Activated T-cell treated with anti-CD3 and anti-CD28 coated beads for 48 hours (primary cell): Measurements from ENCODE around the gene POLD1.
"Not testable (repeated sequence)": the region's sequence is repeated elsewhere in the genome, so short reads cannot be mapped to it uniquely, and the experiment has no call there.

ENCODE experiments used
- DNase-seq: peaks from one replicate; pipeline ENCODE4 v3.0.0-alpha.2; 2020; ENCODE audit warnings: low read depth

Gene POLD1

DNA sequence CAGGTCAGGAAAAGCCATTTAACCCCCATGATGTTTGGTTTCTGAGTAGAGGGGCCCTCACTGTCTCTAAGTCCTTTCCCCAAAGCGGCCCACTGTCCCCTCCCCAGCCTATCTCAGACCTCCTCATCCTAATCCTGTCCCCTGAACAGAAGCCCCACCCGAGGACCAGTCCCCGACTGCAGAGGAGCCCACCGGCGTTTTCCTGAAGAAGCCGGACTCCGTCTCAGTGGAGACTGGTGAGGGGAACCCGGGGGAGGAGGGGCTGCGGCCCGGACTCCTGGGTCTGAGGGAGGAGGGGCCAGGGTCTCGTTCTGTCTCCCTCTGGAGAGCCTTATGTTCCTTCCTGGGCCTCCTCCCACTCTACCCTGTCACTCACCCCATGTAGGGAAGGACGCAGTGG is 51.5 kb downstream of the POLD1 start:
- DNase-seq: no peak

DNA sequence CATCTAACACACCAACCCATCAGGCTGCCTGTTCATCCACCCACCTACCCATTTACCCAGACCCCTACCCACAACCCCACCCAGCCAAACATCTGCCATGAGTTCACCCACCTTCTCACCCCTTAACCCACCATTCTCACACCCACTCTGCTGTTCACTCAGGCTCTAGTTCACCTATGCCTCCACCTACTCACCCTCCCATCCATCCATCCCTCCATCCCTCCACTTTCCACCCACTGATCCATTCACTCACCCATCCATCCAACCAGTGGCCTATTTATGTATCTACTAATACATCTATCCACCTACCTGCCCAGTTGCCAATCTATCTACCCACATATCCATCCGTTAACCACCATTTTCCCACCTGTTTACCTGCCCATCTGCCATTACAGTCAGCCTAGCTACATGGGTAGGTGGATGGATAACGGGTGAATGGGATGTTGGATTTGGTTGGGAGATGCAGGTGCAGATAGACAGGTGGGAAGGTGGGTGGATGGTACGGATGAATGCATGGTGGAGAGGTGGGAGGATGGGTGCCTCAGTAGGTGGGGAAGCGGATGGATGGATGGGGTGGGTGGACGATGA is 53.8 kb downstream of the POLD1 start:
- DNase-seq: no peak

DNA sequence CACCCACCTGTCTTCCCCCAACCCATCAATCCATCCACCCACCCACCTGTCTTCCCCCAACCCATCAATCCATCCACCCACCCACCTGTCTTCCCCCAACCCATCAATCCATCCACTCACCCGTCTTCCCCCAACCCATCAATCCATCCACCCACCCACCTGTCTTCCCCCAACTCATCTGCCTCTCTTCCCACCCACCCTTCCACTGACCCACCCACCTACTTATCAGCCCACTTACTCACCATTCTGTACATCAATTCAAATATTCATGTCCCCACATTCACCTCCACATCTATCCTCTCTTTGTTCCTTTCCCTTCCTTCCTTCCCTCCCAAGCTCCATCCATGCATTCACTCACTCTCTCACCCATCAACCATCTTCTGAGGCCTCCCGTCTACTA is 55.0 kb downstream of the POLD1 start:
- DNase-seq: not testable (repeated sequence)

DNA sequence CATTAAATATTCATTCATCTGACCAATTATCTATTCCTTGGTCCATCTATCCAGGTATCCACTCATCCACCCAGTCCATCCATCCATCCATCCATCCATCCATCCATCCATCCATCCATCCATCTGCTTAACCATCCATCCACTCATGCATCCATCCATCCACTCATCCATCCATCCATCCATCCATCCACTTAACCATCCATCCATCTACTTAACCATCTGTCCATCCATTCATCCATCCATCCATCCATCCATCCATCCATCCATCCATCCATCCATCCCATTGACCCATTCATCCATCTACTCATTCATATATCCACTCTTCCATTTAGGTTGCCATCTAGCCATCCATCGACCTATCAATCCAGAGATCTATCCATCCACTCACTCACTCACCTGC is 59.9 kb downstream of the POLD1 start:
- no peak for DNase-seq

DNA sequence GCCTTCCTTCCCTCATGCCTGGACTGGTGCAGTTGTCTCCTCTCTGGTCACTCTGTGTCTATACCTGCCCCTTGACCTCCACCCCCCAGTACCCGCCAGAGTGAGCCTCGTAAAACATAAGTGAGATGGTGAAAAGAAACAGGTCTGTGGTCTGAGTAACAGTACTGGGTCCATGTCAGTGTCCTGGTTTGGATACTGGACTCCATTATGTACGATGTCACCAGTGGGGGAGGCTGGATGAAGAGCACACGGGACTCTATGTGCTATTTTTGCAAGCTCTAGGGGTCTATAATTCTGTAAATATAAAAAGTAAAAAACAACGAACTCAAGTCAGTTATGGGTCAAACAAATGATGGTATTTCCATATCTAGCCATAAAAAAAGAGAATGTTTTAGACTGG is 62.9 kb downstream of the POLD1 start:
- DNase-seq: no peak

DNA sequence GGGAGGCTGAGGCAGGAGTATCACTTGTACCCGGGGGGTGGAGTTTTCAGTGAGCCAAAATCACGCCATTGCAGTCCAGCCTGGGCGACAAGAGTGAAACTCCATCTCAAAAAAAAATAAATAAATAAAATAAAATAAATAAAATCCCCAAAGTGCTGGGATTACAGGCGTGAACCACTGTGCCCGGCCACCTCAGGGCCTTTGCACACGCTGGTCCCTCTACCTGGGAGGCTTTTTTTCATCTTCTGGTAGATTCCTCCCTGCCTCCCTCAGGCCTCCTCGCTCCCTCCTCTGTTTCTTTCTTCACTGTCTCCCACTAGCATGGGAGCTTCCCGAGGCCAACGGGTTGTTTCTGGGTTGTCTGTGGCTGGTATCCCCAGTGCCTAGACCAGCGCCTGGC is 63.6 kb downstream of the POLD1 start:
- DNase-seq: no peak

DNA sequence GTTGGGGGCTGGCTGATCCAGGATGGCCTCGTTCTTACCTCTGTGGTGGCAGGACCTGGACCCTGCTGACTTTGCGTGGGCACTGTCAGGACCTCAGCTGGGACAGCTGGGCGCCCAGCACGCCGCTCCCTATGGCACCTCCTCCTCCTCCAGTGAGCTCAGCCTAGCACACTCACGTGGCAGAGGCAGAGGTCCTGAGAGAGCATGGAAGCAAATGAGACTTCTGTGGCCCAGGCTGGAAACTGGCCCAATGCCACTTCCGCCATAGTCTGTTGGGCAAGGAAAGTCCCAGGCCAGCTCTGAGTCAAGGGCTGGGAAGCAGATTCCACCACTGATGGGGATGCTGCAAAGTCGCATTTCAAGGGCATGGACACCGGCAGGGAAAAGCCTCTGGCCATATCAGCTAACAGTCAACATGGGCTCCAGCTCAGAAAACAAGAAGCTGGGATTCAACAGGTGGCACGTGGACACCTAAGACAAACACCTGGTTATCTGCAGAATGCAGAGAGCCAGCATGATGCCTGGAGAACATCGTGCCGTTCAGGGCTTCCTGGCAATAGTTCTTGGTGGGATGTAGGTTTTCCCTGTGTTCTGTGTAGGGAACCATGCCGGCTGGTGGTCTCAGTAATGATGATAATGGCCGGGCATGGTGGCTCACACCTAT is 65.2 kb downstream of the POLD1 start:
- DNase-seq: no peak

DNA sequence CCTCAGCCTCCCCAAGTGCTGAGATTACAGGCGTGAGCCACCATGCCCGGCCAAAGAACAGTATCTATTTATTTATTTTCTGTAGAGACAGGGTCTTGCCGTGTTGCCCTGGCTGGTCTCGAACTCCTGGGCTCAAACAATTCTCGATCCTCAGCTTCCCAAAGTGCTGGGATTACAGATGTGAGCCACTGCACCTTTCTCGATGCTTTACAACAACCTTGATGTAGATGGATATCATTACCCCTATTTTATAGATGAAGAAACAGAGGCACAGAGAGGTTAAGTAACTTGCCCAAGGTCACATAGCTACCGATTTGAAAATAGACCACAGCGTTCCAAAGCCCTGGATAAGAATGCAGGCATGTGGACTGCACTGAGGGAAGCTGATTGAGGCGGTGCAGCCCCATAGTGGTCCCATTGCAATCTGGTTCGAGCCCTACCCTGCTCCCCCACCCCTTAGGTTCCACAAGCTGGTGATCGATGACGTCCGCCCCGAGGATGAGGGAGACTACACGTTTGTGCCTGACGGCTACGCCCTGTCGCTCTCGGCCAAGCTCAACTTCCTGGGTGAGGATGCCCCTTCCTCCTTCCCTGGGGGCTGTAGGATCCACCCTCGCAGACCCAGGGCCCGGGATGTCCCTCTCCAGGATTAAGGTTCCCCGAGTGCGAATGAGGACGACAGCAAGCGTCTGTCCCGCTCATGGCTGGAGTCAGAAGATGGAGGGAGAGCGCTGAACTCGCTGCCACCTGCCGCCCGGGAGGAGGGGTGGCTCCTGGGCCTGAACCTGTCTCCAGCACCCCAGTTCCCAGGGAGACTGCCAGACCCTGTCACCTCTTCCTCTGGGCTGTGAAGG is 66.4 kb downstream of the POLD1 start:
- DNase-seq: no peak

DNA sequence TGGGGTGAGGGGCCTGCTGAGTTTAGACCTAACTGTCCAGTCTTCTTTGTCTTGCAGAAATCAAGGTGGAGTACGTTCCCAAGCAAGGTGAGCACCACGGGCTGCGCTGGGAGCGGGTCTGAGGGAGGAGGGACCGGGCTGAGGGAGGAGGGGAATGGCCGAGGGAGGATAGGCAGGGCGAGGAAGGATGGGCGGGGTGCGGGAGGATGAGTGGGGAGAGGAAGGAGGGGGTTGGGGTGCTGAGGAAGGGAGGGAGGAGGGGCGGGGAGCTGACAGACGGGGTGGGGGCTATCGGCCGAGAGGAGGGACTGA is 67.0 kb downstream of the POLD1 start:
- DNase-seq: no peak

DNA sequence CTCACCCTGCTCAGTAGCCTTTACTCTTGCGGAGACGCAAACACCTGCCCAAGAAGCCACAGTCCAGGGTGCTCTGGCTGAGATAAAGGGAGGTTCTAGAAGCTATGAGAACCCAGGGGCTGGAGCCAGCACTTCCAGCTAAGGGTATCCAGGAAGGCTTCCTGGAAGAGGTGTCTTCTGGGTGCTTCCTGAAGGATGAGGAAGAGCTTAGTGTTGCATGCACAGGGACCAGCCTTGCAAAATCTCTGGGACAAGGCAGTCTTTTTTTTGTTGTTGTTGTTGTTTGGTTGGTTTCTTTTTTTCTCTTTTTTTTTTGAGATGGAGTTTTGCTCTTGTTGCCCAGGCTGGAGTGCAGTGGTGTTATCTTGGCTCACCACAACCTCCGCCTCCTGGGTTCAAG is 69.1 kb downstream of the POLD1 start:
- DNase-seq: no peak

DNA sequence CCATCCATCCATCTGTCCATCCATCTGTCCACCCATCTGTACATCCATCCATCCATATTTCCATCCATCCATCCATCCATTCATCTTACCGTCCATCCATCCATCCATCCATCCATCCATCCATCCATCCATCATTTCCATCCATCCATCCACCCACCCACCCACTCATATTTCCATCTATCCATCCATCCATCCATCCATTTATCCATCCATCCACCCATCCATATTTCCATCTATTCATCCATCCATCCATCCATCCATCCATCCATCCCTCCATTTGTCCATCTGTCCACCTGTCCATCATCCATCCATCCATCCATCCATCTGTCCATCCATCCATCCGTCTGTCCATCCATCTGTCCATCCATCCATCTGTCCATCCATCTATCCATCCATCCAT is 71.8 kb downstream of the POLD1 start:
- DNase-seq: no peak

DNA sequence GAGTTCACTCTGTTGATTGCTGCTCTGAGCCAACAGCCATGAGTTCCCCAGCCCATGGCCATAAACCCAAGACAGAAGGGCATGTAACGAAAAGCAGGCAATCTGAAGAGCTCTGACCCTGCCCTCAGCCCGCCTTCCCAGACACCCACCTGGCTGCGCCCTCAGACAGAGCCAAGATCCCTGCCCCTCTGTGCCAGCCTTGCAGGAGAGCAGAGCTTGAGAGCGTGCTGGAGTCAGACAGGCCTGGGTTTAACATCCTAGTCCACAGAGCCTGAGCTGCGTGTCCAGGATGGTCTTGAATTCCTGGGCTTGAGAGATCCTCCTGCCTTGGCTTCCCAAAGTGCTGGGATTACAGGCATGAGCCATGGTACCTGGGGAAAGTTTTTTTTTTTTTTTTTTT is 73.2 kb downstream of the POLD1 start:
- no peak for DNase-seq

DNA sequence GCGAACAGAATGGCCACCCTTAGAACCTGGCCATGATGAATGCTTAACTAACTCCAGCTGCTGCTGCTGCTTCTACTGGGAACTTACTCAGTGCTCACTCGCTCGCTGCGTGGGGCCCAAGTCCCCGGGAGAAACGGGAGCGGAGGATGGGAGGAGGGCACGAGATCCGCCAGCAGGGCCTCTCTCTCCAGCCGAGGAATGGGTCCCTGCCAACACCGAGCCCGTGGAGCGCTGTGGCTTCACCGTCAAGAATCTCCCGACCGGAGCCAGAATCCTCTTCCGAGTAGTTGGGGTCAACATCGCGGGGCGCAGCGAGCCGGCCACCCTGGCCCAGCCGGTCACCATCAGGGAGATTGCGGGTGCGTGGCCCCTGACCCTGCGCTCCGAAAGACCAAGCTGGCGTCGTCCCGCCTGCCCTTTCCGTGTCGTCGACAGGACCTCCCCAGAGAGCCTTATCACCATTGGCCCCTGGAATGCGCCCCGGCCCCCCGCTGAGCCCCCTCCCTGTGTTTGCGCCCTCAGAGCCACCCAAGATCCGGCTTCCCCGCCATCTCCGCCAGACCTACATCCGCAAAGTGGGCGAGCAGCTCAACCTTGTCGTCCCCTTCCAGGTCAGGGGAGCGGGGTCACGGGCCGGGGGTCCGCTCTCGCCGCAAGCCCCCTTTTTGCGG is 74.4 kb downstream of the POLD1 start:
- DNase-seq: no peak

DNA sequence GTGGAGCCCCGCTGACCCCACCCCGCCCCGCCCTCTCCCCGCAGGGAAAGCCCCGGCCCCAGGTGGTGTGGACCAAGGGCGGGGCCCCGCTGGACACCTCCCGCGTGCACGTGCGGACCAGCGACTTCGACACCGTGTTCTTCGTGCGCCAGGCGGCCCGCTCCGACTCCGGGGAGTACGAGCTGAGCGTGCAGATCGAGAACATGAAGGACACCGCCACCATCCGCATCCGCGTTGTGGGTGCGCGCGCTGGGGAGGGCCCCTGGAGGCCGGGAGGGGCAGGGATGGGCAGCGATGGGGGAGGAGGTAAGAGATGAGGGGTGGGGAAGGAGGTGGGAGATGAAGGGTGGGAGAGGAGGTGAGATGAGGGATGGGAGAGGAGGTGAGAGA is 74.9 kb downstream of the POLD1 start:
- no peak for DNase-seq

DNA sequence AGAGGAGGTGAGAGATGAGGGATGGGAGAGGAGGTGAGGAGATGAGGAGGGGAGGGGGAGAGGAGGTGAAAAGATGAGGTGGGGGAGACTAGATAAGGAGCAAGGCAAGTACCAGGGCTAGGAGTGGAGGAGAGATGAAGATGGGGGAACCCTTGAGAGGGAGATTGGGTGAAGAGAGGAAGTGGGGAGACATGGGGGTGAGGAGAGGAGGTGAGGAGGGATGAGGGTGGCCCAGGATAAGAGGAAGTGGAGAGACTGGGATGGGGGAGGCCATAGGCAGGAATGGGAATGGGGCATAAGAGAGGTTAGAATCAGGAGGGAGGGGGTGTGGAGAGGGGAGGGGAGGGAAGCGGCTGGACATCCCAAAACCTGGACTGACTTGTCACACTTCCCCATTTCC is 75.5 kb downstream of the POLD1 start:
- no peak for DNase-seq

DNA sequence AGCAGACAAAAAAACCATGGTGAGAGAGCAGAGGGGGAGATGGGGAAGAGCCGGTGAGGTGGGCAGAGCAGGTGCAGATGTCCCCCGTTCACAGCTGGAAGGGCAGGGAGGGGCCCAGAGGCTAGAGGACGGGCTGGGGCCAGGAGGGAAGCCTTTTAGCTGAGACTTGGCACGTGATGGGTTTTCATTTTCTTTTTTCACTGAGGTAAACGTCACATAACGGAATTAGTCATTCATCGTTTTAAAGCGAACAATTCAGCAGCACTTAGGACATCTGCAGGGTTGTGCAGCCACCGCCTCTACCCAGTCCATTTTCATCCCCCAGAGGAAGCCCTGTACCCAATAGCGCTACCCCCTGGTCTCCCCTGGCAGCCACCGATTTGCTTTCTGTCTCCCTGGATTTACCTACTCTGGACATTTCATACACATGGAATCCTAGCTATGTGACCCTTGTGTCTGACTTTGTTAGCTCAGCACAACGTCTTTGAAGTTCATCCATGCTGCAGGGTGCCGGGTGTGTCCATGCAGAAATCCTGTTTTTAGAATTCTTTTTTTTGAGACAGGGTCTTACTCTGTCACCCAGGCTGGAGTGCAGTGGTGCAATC is 76.1 kb downstream of the POLD1 start:
- DNase-seq: no peak

DNA sequence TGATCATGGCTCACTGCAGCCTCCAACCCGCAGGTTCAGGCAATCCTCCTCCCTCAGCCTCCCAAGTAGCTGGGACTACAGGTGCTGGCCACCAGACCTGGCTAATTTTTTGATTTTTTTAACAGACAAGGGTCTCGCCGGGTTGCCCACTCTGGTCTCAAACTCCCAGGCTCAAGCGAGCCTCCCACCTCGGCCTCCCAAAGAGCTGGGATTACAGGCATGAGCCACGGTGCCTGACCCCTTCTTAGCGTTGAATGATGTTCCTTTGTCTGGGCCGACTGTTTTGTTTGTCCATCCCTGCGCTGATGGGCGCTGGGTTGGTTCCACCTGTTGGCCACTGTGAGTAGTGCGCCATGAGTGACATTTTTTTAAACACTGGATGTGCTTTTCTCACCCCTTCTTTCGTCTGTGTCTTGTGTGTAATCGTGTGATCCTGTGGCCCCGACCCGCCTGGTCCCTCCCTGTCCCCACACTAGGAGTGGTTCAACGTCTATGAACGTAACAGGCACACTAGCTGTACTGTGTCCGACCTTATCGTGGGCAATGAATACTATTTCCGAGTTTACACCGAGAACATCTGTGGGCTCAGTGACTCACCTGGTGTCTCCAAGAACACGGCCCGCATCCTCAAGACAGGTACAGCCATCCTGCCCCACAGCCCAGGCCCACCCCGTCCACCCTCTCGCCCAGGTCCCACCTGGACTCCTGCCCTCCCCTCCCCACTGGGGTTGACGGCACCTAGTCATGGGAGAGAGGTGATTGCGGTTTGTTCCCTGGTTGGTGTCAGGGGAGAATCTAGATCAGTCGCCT is 77.1 kb downstream of the POLD1 start:
- DNase-seq: peak; percentile 50

DNA sequence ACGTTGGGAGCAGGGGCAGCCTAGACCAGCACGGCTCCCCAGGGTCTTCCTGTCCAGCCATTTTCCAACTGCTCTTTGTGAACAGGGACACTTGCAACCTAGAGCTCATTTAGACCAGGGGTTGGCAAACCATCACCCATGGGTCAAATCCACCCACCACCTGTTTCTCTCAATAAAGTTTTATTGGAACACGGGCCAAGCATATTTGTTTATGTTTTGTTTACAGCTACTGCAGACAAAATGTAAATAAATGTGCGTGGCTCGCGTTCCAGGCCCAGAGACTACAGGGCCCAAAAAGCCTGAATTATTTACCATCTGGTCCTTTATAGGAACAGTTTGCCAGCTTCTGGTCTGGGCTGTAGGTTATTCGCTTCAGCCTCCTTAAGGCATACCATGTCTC is 78.8 kb downstream of the POLD1 start:
- no peak for DNase-seq

DNA sequence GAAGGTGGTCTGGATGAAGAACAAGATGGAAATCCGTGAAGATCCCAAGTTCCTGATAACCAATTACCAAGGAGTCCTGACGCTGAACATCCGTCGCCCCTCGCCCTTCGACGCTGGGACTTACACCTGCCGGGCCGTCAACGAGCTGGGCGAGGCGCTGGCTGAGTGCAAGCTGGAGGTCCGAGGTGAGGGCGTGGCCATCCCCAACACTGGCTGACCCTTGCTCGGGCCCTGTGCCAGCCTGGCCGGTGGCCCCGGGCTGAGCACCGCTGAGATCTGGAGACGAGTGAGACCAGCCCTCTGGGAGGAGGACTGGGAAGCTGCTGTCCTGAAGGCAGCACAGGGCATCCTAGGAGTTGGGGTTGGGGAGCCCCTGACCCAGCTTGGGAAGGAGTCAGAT is 80.2 kb downstream of the POLD1 start:
- DNase-seq: no peak

DNA sequence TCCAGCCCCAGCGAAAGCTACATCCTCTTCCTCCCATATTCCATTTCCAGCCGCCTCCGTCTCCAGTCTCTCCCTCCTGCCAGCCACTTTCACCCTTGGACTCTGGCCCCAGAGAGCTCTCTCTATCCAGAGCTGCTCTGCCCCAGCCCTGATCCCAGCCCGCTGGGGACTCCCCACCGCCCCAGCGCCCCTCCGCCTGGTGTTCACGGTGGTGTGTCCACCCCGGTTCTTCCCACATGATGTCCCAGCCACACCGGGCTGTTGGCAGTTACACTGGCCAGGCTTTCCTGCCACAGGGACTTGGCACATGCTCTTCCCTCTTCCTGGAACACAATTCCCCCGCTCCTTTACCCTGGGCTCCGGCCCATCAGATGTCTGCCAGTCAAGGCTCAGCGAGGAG is 80.9 kb downstream of the POLD1 start:
- no peak for DNase-seq

DNA sequence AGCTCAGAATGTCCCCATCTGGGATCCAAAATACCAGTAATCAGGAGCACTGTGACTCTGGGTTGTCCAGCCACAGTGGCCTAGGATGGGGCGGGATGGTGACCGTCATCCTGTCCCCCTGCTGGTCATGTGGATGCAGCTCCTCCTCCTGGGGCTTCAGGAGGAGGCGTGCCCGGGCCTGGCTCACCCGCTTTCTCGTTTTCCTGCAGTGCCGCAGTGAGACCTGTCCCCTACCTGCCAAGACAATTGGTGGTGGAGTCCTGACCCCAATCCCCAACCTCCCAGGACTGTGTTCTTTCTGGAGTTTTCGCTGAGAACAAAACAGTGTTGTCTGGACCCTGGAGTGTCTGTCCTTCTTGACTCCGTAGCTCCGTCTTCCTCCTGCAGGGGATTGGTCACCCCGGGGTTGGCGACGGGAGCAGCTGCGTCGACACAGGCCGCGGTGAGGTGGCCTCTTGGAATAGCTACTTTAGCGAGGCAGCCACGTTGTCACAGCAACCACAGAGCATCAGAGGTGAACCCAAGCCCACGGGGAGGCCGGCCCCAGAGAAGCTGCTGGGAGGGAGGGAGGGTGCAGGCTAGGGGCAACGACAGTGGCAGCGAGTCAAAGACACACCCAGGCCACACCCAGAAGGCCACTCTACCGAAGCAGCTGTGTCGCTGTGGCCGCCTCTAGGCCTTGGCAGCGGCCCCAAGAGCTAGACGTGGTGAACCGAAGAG is 82.0 kb downstream of the POLD1 start:
- no peak for DNase-seq
